Measurements from ENCODE around the gene FBXO34.

- TF ChIP-seq CTCF (IDR thresholded peaks at IDR 0.05): no peak
- TF ChIP-seq POLR2A (IDR thresholded peaks at IDR 0.05): no peak
Measured at GRCh38 chr14:55377236-55377635, 106.0 kb downstream of the FBXO34 start.

All from adrenal gland (tissue), 5 donors.